GM21717 (cell line): ENCODE measurements around the gene EHD3.
A peak's percentile ranks its signal among the peaks of the same experiment; 100 is the strongest.

Source experiments
- ATAC-seq: cut with Tn5 transposase; IDR thresholded peaks from one replicate; pipeline ENCODE4 v1.9.1; 2021; ENCODE audit warnings: mild to moderate bottlenecking, moderate library complexity; ENCODE audit not compliant: unreplicated experiment

The EHD3 gene

GRCh38 chr2:31212659-31213600, 21.0 kb upstream of the EHD3 start:
- ATAC-seq, result no peak

- ATAC-seq, result no peak
These were observed 20.1 kb upstream of the EHD3 start for GRCh38 chr2:31213601-31214443.

- ATAC-seq, result no peak
These were observed 19.5 kb upstream of the EHD3 start for GRCh38 chr2:31214444-31214915.

- ATAC-seq, result peak; percentile 60
These were observed 17.2 kb upstream of the EHD3 start for GRCh38 chr2:31216734-31217133.

- no peak for ATAC-seq
These were observed 16.3 kb upstream of the EHD3 start, which contains the start of gene CAPN14 for GRCh38 chr2:31217465-31218200. Gene CAPN14, minus strand, starts transcription at chr2:31217515. Its CDS starts 12,068 bp downstream, at chr2:31205447.

GRCh38 chr2:31219131-31219969, 14.6 kb upstream of the EHD3 start:
- peak; percentile 74 for ATAC-seq

- ATAC-seq, result no peak
These were observed 12.4 kb upstream of the EHD3 start for GRCh38 chr2:31221544-31221943.

- ATAC-seq, result no peak
These were observed 11.9 kb upstream of the EHD3 start for GRCh38 chr2:31222071-31222470.

- no peak for ATAC-seq
These were observed 10.9 kb upstream of the EHD3 start for GRCh38 chr2:31223026-31223425.

- ATAC-seq, result no peak
These were observed 10.2 kb upstream of the EHD3 start for GRCh38 chr2:31223749-31224148.

GRCh38 chr2:31226266-31226665, 7.7 kb upstream of the EHD3 start:
- ATAC-seq, result no peak

GRCh38 chr2:31227110-31227509, 6.8 kb upstream of the EHD3 start:
- no peak for ATAC-seq

GRCh38 chr2:31227711-31228125, 6.2 kb upstream of the EHD3 start:
- no peak for ATAC-seq

- ATAC-seq, result no peak
These were observed 5.2 kb upstream of the EHD3 start for GRCh38 chr2:31228717-31229116.

GRCh38 chr2:31230751-31231150, 3.2 kb upstream of the EHD3 start:
- ATAC-seq, result no peak

GRCh38 chr2:31231571-31232302, 2.2 kb upstream of the EHD3 start:
- ATAC-seq, result no peak

- ATAC-seq, result no peak
These were observed 1.4 kb upstream of the EHD3 start for GRCh38 chr2:31232586-31232985.

GRCh38 chr2:31233231-31233630, 721 bp upstream of the EHD3 start:
- no peak for ATAC-seq
